ENCODE results near the gene PELI3.
"Not testable (repeated sequence)": the region's sequence is repeated elsewhere in the genome, so short reads cannot be mapped to it uniquely, and the experiment has no call there.

The PELI3 gene

DNA sequence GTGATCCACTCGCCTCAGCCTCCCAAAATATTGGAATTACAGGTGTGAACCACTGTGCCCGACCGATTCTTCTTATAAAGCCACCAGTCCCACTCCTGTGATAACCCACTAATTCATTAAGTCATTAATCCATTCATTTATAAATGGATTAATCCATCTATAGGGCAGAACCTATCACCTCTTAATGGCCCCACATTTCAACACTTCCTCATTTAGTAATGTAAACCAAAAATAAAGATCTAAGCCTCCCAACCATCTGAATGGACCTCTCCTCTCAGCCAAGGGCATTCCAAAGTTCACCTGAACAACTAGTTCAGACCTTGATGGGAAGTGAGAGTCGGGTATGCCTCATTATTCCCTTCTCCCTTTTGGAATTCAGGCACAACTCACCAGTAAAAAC, 18.2 kb upstream of the PELI3 start:
- DNase-seq, result no peak

DNA sequence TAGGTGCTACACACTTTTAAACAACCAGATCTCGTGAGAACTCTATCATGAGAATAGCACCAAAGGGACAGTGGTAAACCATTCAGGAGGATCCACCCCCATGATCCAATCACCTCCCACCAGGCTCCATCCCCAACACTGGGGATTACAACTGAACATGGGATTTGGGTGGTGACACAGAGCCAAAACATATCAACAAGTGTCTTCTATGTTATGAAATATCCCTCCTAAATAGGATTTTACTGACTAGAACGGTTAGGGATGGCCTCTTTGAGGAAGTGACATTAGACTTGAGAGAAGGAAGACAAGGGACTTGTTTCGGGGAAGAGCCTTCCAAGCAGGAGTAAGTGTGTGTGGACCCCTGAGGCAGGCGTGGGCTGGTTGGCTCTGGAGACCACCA, 16.1 kb upstream of the PELI3 start:
- no peak for DNase-seq

DNA sequence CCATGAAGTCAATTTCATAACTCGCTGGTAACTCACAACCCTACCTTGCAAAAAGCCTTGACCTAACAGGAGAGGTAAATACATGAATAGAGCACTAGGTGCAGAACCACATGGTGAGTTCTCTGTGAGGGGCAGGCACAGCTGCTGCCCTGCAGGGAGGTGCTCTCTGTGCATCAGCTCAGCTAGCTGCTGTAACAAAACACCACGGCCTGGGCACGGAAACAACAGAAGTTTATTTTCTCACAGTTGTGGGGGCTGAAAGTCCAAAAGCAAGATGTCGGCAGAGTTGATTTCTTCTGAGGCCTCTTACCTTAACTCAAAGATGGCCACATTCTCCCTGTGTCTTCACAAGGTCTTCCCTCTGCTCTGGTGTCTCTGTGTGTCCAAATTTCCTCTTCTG, 15.0 kb upstream of the PELI3 start:
- DNase-seq, result no peak

GRCh38 chr11:66454247-66454646, 12.5 kb upstream of the PELI3 start:
- no peak for DNase-seq

DNA sequence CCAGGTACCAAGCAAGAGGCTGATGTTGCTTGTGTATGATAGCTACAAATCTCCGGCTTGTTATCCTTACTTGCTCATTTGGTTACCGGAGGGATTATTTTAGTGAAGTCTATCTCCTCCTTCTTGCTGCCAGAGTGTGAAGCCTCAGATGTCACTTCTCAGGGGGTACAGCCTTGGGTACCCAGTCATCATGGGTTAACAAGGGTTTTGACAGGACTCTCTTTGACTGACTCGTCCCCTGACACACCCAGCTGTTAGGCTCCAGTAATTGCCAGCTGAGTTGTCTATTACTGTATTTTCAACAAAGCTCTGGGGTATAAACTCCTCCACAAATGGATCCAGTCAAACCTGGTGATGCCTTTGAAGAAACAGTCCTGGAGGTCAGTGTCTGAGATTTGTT, 11.9 kb upstream of the PELI3 start:
- no peak for DNase-seq

DNA sequence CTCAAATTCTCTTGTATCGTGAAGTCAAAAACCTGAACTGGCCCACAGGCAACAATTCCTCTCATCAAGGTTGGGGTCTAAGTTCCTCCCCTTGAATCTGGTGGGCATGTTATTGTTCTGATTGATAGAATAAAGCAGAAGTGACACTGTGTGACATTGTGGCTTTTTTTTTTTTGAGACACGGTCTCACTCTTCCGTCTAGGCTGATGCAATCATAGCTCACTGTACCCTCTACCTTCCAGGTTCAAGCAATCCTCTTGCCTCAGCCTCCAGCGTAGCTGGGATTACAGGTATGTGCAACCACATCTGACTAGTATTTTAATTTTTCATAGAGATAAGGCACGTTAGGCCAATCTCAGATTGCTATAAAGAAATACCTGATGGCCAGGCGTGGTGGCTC, 8.9 kb upstream of the PELI3 start:
- no peak for DNase-seq

DNA sequence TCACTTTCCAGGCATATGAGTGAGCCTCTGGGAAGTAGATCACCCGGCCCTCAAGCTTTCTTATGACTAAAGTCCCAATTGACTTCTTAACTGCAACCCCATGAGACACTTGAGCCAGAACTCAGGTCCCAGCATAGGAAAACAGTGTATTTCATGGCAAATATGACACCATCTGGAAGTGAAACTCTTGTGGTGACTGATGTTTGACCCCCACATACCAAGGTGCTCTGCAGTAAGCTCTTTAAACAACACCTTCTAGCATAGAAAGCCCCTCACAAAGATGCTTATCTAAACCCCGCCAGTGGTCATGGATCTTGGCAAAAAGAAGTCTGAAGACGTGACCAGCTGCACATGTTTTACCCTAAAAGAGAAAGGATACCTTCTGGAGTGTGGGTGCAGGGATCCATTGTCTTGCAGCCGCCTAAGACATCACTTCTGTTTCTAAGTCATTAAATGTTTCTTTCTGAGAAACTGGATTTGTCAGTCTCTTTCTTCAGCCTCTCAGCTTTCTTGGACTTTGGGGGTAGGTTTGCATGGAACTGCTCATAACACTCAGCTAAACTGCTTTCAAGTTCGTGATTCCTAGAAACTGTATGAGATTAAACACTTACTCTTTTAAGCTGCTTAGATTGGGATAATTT, 7.4 kb upstream of the PELI3 start:
- no peak for DNase-seq

- no peak for DNase-seq
Measured at GRCh38 chr11:66462010-66462409, 4.7 kb upstream of the PELI3 start.

DNA sequence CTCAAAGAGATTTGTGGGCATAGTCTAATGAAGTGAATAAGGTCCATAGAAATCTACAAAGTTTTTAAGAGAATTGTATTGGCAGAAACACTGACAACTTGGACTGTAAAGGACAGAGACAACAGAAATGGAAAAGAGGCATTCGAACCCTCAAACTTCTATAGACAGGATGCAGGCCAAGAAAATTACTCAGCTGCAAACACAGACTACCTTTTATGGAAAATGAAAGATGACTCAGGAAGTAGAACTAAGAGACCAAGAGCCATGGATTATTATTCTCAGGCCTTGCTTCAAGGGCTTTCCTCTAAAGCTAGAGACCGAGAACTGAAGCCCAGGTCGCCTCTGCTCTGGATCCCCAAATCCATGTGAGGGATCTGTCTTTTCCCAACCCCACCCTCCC, 3.8 kb upstream of the PELI3 start:
- no peak for DNase-seq

- DNase-seq, result not testable (repeated sequence)
Measured at GRCh38 chr11:66464116-66464515, 2.6 kb upstream of the PELI3 start.

- DNase-seq, result no peak
Measured at GRCh38 chr11:66464916-66465315, 1.8 kb upstream of the PELI3 start.

- no peak for DNase-seq
Measured at GRCh38 chr11:66465373-66466224, 1.1 kb upstream of the PELI3 start.

- DNase-seq, result no peak
Measured at GRCh38 chr11:66467034-66467659, 442 bp downstream of the PELI3 start.

DNA sequence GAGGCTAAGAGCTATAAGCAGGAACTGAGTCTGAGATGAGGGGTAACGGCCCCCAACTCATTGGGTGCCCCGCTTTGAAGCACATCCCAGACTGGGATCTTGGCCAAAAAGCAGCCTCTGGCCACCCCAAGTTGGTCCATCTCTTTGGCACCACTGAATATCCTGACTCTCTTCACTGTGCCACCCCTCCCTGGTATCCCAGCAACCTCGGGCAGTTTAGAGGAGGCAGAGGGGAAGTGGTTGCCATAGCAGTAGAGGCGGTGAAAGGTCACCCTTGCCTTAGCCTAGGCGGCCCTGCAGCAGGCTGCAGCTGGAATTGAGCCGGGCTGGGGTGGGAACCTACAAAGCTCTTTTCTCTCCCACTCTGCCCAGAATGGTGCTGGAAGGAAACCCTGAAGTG, 1.1 kb downstream of the PELI3 start:
- no peak for DNase-seq

- no peak for DNase-seq
Measured at GRCh38 chr11:66468691-66469090, 2.0 kb downstream of the PELI3 start.

DNA sequence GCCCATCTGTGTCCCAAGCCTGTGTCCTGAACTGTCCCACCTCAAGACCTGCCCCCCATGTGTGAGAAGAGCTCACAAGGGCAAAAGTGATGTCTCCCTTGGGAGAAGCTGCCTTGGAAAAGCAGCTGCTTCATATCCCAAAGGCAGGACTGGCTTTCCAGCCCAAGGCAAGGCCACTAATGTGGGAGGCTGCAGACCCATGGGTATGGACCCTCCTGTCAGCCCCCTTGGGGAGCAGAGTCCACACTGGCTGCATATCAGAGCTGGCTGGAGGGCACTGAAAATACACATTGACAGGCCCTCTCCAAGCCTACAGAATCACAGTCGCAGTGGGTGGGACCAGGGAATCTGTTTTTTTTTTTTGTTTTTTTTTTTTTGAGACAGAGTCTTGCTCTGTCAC, 2.7 kb downstream of the PELI3 start:
- no peak for DNase-seq

DNA sequence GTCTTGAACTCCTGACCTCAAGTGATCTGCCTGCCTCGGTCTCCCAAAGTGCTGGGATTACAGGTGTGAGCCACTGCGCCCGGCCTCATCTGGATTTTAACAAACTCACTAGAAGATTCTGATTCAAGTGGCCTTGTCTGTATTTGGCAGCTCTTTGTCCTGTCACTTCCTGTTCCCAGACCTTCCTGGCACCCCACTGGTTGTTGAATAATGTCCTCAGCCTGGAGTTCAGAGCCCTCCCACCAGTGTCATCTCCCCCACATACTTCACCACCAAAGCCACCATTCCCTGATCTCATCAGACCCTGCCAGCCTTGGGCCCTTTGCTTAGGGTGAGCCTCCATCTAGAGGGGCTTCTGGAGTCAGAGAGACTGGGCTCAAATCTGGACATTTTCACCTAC, 3.3 kb downstream of the PELI3 start:
- DNase-seq, result no peak

DNA sequence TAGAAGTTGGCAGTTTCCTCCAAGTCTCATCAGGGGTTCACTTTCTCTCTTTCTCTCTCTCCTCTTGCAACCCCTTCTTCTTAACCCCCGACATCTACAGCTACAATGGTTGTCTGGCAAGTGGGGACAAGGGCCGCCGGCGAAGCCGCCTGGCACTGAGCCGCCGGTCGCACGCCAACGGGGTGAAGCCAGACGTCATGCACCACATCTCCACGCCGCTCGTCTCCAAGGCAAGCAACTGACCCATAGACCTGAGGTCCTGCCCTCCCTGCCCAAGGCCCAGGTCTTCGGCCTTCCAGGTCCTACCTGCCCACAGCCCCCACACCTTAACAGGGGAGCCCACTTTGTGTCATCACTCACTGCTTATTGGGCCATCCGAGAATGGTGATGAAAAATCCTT, 4.4 kb downstream of the PELI3 start:
- DNase-seq, result no peak

GRCh38 chr11:66472054-66472453, 5.3 kb downstream of the PELI3 start:
- DNase-seq, result no peak

- DNase-seq, result no peak
Measured at GRCh38 chr11:66473167-66473566, 6.5 kb downstream of the PELI3 start.

- DNase-seq, result no peak
Measured at GRCh38 chr11:66473608-66474515, 7.2 kb downstream of the PELI3 start.

GRCh38 chr11:66475349-66476172, 8.9 kb downstream of the PELI3 start:
- no peak for DNase-seq

Data from NCI-H187 (cell line).